Measurements from ENCODE around the gene ANXA10. TPM values are rescaled to one million over a fixed set of nuclear protein-coding genes. Genes with fewer than 3 reads are reported as not detected.
"Not testable (repeated sequence)": the region's sequence is repeated elsewhere in the genome, so short reads cannot be mapped to it uniquely, and the experiment has no call there.

ANXA10 gene
- total RNA-seq, 1 donor from 2014 or later = not detected

- DNase-seq (ENCODE audit: low read depth, low spot score) = no peak
- TF ChIP-seq CTCF (conservative IDR thresholded peaks at IDR 0.05) = no peak
- H3K9me3 Mint-ChIP-seq = no peaks in the 10 kb centered on the region
- no peak overlapping the region for H3K4me3 Mint-ChIP-seq
- no peak overlapping the region for H3K27ac Mint-ChIP-seq (ENCODE audit: unreplicated experiment)
- H3K27me3 Mint-ChIP-seq (ENCODE audit: low read depth) = no peaks in the 10 kb centered on the region
- peaks cover 15% of the 10 kb centered on the region for H3K4me1 Mint-ChIP-seq
- H3K36me3 Mint-ChIP-seq (ENCODE audit: low read depth) = no peaks in the 10 kb centered on the region
Measured at GRCh38 chr4:168131196-168131595, 38.9 kb downstream of the ANXA10 start.

GRCh38 chr4:168134651-168135050 lies 42.3 kb downstream of the ANXA10 start:
- no peaks in the 10 kb centered on the region for H3K9me3 Mint-ChIP-seq
- H3K27ac Mint-ChIP-seq (ENCODE audit: unreplicated experiment) = no peak overlapping the region
- TF ChIP-seq CTCF (conservative IDR thresholded peaks at IDR 0.05) = no peak
- H3K36me3 Mint-ChIP-seq (ENCODE audit: low read depth) = no peaks in the 10 kb centered on the region
- H3K27me3 Mint-ChIP-seq (ENCODE audit: low read depth) = no peaks in the 10 kb centered on the region
- peaks cover 3% of the 10 kb centered on the region for H3K4me1 Mint-ChIP-seq
- DNase-seq (ENCODE audit: low read depth, low spot score) = no peak
- no peak overlapping the region for H3K4me3 Mint-ChIP-seq

GRCh38 chr4:168135860-168136259 lies 43.5 kb downstream of the ANXA10 start:
- not testable (repeated sequence) for H3K4me1 Mint-ChIP-seq; DNase-seq (ENCODE audit: low read depth, low spot score); H3K4me3 Mint-ChIP-seq; H3K27me3 Mint-ChIP-seq (ENCODE audit: low read depth); H3K9me3 Mint-ChIP-seq; H3K27ac Mint-ChIP-seq (ENCODE audit: unreplicated experiment); H3K36me3 Mint-ChIP-seq (ENCODE audit: low read depth)

- not testable (repeated sequence) for H3K27ac Mint-ChIP-seq (ENCODE audit: unreplicated experiment); H3K9me3 Mint-ChIP-seq; H3K36me3 Mint-ChIP-seq (ENCODE audit: low read depth); H3K27me3 Mint-ChIP-seq (ENCODE audit: low read depth); H3K4me1 Mint-ChIP-seq; H3K4me3 Mint-ChIP-seq; DNase-seq (ENCODE audit: low read depth, low spot score)
Measured at GRCh38 chr4:168137695-168138094, 45.4 kb downstream of the ANXA10 start.

- no peak overlapping the region for H3K27ac Mint-ChIP-seq (ENCODE audit: unreplicated experiment)
- H3K4me1 Mint-ChIP-seq = no peaks in the 10 kb centered on the region
- no peak for DNase-seq (ENCODE audit: low read depth, low spot score)
- H3K36me3 Mint-ChIP-seq (ENCODE audit: low read depth) = no peaks in the 10 kb centered on the region
- H3K4me3 Mint-ChIP-seq = no peak overlapping the region
- no peak for TF ChIP-seq CTCF (conservative IDR thresholded peaks at IDR 0.05)
- no peaks in the 10 kb centered on the region for H3K27me3 Mint-ChIP-seq (ENCODE audit: low read depth)
- H3K9me3 Mint-ChIP-seq = no peaks in the 10 kb centered on the region
Measured at GRCh38 chr4:168138143-168138542, 45.8 kb downstream of the ANXA10 start.

GRCh38 chr4:168139336-168139735 lies 47.0 kb downstream of the ANXA10 start:
- H3K27ac Mint-ChIP-seq (ENCODE audit: unreplicated experiment) = no peak overlapping the region
- DNase-seq (ENCODE audit: low read depth, low spot score) = no peak
- H3K4me1 Mint-ChIP-seq = no peaks in the 10 kb centered on the region
- H3K36me3 Mint-ChIP-seq (ENCODE audit: low read depth) = no peaks in the 10 kb centered on the region
- H3K4me3 Mint-ChIP-seq = no peak overlapping the region
- no peak for TF ChIP-seq CTCF (conservative IDR thresholded peaks at IDR 0.05)
- no peaks in the 10 kb centered on the region for H3K27me3 Mint-ChIP-seq (ENCODE audit: low read depth)
- H3K9me3 Mint-ChIP-seq = no peaks in the 10 kb centered on the region

GRCh38 chr4:168141733-168142132 lies 49.4 kb downstream of the ANXA10 start:
- H3K36me3 Mint-ChIP-seq (ENCODE audit: low read depth) = no peaks in the 10 kb centered on the region
- H3K27ac Mint-ChIP-seq (ENCODE audit: unreplicated experiment) = no peak overlapping the region
- no peak for TF ChIP-seq CTCF (conservative IDR thresholded peaks at IDR 0.05)
- no peaks in the 10 kb centered on the region for H3K9me3 Mint-ChIP-seq
- DNase-seq (ENCODE audit: low read depth, low spot score) = no peak
- H3K4me3 Mint-ChIP-seq = no peak overlapping the region
- no peaks in the 10 kb centered on the region for H3K27me3 Mint-ChIP-seq (ENCODE audit: low read depth)
- no peaks in the 10 kb centered on the region for H3K4me1 Mint-ChIP-seq
